ENCODE results near the gene OLIG2.

OLIG2 gene

GRCh38 chr21:33020558-33021100, 5.1 kb upstream of the OLIG2 start:
- no peak for DNase-seq

GRCh38 chr21:33021150-33021549, 4.6 kb upstream of the OLIG2 start:
- DNase-seq, result no peak

- no peak for DNase-seq
Measured at GRCh38 chr21:33021667-33022066, 4.1 kb upstream of the OLIG2 start.

GRCh38 chr21:33022489-33022827, 3.3 kb upstream of the OLIG2 start:
- no peak for DNase-seq

- DNase-seq, result no peak
Measured at GRCh38 chr21:33022828-33023573, 2.7 kb upstream of the OLIG2 start.

- no peak for DNase-seq
Measured at GRCh38 chr21:33023574-33024200, 2.0 kb upstream of the OLIG2 start.

GRCh38 chr21:33024201-33025103, 1.3 kb upstream of the OLIG2 start:
- DNase-seq, result peak; percentile 32

GRCh38 chr21:33025106-33025488, 638 bp upstream of the OLIG2 start:
- no peak for DNase-seq

- no peak for DNase-seq
Measured at GRCh38 chr21:33026443-33026858, 716 bp downstream of the OLIG2 start.

GRCh38 chr21:33026878-33027400, 1.2 kb downstream of the OLIG2 start:
- no peak for DNase-seq

GRCh38 chr21:33027401-33028286, 1.9 kb downstream of the OLIG2 start:
- DNase-seq, result no peak

- no peak for DNase-seq
Measured at GRCh38 chr21:33028287-33028670, 2.5 kb downstream of the OLIG2 start.

- no peak for DNase-seq
Measured at GRCh38 chr21:33028773-33029384, 3.1 kb downstream of the OLIG2 start.

GRCh38 chr21:33029385-33029921, 3.7 kb downstream of the OLIG2 start:
- DNase-seq, result no peak

GRCh38 chr21:33029975-33030461, 4.3 kb downstream of the OLIG2 start:
- DNase-seq, result no peak

GRCh38 chr21:33030633-33031032, 4.9 kb downstream of the OLIG2 start:
- no peak for DNase-seq

- no peak for DNase-seq
Measured at GRCh38 chr21:33031152-33031911, 5.6 kb downstream of the OLIG2 start.

GRCh38 chr21:33032434-33033047, 6.8 kb downstream of the OLIG2 start:
- DNase-seq, result no peak

GRCh38 chr21:33033094-33033951, 7.6 kb downstream of the OLIG2 start:
- no peak for DNase-seq
